ENCODE measurements around the gene PCSK5. TPM values are rescaled to one million over a fixed set of nuclear protein-coding genes. Genes with fewer than 3 reads are reported as not detected.

PCSK5 gene
- total RNA-seq, 4 donors from 2014 or later, result 22.0 to 37.4 (median 27.8) TPM

DNA sequence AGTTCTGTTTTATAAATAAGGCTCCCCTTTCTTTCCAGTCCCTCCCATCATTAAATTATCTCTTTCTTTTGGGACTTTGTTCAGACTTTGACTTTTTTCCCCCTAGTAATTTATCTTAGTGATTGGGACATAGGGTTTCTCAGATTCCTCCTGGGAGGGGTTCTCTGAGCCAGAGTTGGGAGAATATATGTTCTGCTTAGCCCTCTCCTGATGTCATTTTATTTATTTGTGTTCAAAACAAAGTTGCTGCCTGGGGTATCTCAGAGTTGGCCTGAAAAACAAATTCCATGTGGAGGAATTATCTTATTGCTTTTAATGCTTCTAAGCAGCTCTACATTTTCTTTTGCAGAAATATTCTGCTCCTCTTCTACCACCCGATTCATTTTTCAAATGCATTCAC is 211.0 kb downstream of the PCSK5 start:
- Histone ChIP-seq H3K9me3 (no peaks in the 10 kb centered on the region), H3K36me3 (peaks cover 4 to 22% (median 9%) of the 10 kb centered on the region in 4 donors), H3K27me3 (no peaks in the 10 kb centered on the region), H3K27ac (replicated peaks in 1 of 4) (peak overlapping the region in 3 of 4 donors; percentile 0 to 49 (median 39)), H3K4me1 (peaks cover 0 to 36% (median 22%) of the 10 kb centered on the region in 4 donors), H3K4me3 (no peak overlapping the region)
- 83% methylated on average over 1 of the region's 1 CpG for WGBS
- no peak for DNase-seq (ENCODE audit: extremely low spot score)
- intact Hi-C loops (cut with DNase I), result no loop called here
- no peak for TF ChIP-seq POLR2A (IDR thresholded peaks at IDR 0.05; ENCODE audit: low read depth)
- no peak for TF ChIP-seq CTCF (IDR thresholded peaks at IDR 0.05)
- no peak for TF ChIP-seq POLR2AphosphoS5 (IDR thresholded peaks at IDR 0.05)
- TF ChIP-seq EP300 (IDR thresholded peaks at IDR 0.05), result no peak

DNA sequence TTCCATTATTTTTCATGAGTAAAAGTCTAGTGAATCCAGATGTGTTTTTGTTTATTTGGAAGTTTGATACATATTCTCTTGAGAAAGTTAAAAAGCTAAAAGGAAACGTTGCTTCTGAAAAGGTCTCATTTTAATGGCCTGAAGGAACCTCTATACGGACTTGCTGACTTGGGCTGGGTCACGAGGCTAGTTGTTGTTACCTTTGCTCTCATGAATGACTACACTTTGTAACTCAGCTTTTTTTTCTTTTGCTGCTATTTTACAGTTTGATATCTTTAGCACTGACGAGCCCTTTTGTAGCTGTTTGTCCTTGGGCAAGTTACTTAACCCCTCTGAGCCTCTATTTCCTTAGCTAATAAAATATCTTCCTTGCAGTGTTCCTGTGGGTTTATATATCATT is 211.5 kb downstream of the PCSK5 start:
- Histone ChIP-seq H3K9me3 (no peaks in the 10 kb centered on the region), H3K4me3 (no peak overlapping the region), H3K4me1 (peaks cover 0 to 40% (median 27%) of the 10 kb centered on the region in 4 donors), H3K27me3 (no peaks in the 10 kb centered on the region), H3K27ac (replicated peaks in 1 of 4) (no peak overlapping the region), H3K36me3 (peaks cover 4 to 17% (median 9%) of the 10 kb centered on the region in 4 donors)
- TF ChIP-seq POLR2AphosphoS5 (IDR thresholded peaks at IDR 0.05), result no peak
- no peak for TF ChIP-seq CTCF (IDR thresholded peaks at IDR 0.05)
- TF ChIP-seq POLR2A (IDR thresholded peaks at IDR 0.05; ENCODE audit: low read depth), result no peak
- no peak for TF ChIP-seq EP300 (IDR thresholded peaks at IDR 0.05)
- intact Hi-C loops (cut with DNase I), result no loop called here
- 84% methylated on average over 4 of the region's 4 CpGs for WGBS
- no peak for DNase-seq (ENCODE audit: extremely low spot score)

- no peak for DNase-seq (ENCODE audit: extremely low spot score)
- WGBS, result 59% methylated on average over 6 of the region's 6 CpGs
- Histone ChIP-seq H3K4me3 (no peak overlapping the region), H3K27me3 (no peaks in the 10 kb centered on the region), H3K4me1 (peaks cover 0 to 50% (median 39%) of the 10 kb centered on the region in 4 donors), H3K27ac (replicated peaks in 1 of 4) (no peak overlapping the region), H3K9me3 (no peaks in the 10 kb centered on the region), H3K36me3 (peaks cover 0 to 6% (median 4%) of the 10 kb centered on the region in 4 donors)
- no peak for TF ChIP-seq POLR2A (IDR thresholded peaks at IDR 0.05; ENCODE audit: low read depth)
- TF ChIP-seq POLR2AphosphoS5 (IDR thresholded peaks at IDR 0.05), result no peak
- no peak for TF ChIP-seq CTCF (IDR thresholded peaks at IDR 0.05)
- no peak for TF ChIP-seq EP300 (IDR thresholded peaks at IDR 0.05)
- intact Hi-C loops (cut with DNase I), result no loop called here
Observed at GRCh38 chr9:76103531-76104315, 213.2 kb downstream of the PCSK5 start.

- no peak overlapping the region for H3K4me3 ChIP-seq
- peaks cover 0 to 32% (median 25%) of the 10 kb centered on the region in 4 donors for H3K4me1 ChIP-seq
- TF ChIP-seq EP300 (IDR thresholded peaks at IDR 0.05) (no peak), POLR2AphosphoS5 (IDR thresholded peaks at IDR 0.05) (peak; percentile 58 to 84)
- no peaks in the 10 kb centered on the region for H3K9me3 ChIP-seq
- WGBS, result 51% methylated on average over 4 of the region's 4 CpGs
- intact Hi-C loops (cut with DNase I), result no loop called here
- H3K27me3 ChIP-seq, result no peaks in the 10 kb centered on the region
- DNase-seq (ENCODE audit: extremely low spot score), result no peak
- H3K36me3 ChIP-seq, result peaks cover 0 to 9% (median 0%) of the 10 kb centered on the region in 4 donors
- H3K27ac ChIP-seq (replicated peaks in 1 of 4), result peak overlapping the region in 3 of 4 donors; percentile 40 to 66 (median 64)
Observed at GRCh38 chr9:76107482-76107881, 217.0 kb downstream of the PCSK5 start.

GRCh38 chr9:76109953-76110352 is 219.5 kb downstream of the PCSK5 start:
- H3K27ac ChIP-seq (replicated peaks in 1 of 4), result no peak overlapping the region
- H3K27me3 ChIP-seq, result no peaks in the 10 kb centered on the region
- peaks cover 0 to 43% (median 34%) of the 10 kb centered on the region in 4 donors for H3K4me1 ChIP-seq
- no peak for TF ChIP-seq CTCF (IDR thresholded peaks at IDR 0.05)
- no peak for TF ChIP-seq POLR2A (IDR thresholded peaks at IDR 0.05; ENCODE audit: low read depth)
- no peak for TF ChIP-seq EP300 (IDR thresholded peaks at IDR 0.05)
- TF ChIP-seq POLR2AphosphoS5 (IDR thresholded peaks at IDR 0.05), result no peak
- intact Hi-C loops (cut with DNase I), result loop anchor here (10.0 kb wide), 1 partner anchor 185 kb away; no protein-coding TSS in a partner anchor
- no peaks in the 10 kb centered on the region for H3K9me3 ChIP-seq
- DNase-seq (ENCODE audit: extremely low spot score), result no peak
- WGBS, result 92% methylated on average over 2 of the region's 2 CpGs
- H3K4me3 ChIP-seq, result no peak overlapping the region
- peaks cover 0 to 9% (median 0%) of the 10 kb centered on the region in 4 donors for H3K36me3 ChIP-seq
